ENCODE measurements around the gene SLC2A13. TPM values are rescaled to one million over a fixed set of nuclear protein-coding genes. Genes with fewer than 3 reads are reported as not detected.

Gene SLC2A13
- total and polyA plus RNA-seq, 4 donors: 3.2 to 21.4 (median 7.4) TPM

GRCh38 chr12:40122842-40123241, 17.0 kb upstream of the SLC2A13 start:
- H3K27ac ChIP-seq (ENCODE audit: low read depth in 1 of 2, low read length in 1 of 2): no peak overlapping the region
- no peaks in the 10 kb centered on the region for H3K4me1 ChIP-seq (ENCODE audit: control insufficient read depth in 5 of 5, insufficient read depth in 5 of 5, low read length in 5 of 5)
- no peak for TF ChIP-seq CTCF (IDR thresholded peaks at IDR 0.05; ENCODE audit: control extremely low read depth, extremely low read depth)
- no peaks in the 10 kb centered on the region for H3K36me3 ChIP-seq (ENCODE audit: control insufficient read depth in 4 of 4, insufficient read depth in 4 of 4, low read length in 4 of 4)
- no peak for DNase-seq
- H3K27me3 ChIP-seq (ENCODE audit: control insufficient read depth in 3 of 3, insufficient read depth in 3 of 3, low read length in 2 of 3): no peaks in the 10 kb centered on the region
- H3K4me3 ChIP-seq: no peak overlapping the region
- no peak for ATAC-seq (ENCODE audit: insufficient read depth, low FRiP score)
- H3K9ac ChIP-seq (ENCODE audit: insufficient read depth in 1 of 2, low read length in 2 of 2): no peak overlapping the region
- whole genome bisulfite sequencing, 2 donors: 89 to 93% methylated on average over 1 of the region's 1 CpG
- H3K9me3 ChIP-seq (ENCODE audit: control insufficient read depth in 4 of 4, insufficient read depth in 3 of 4, low read length in 3 of 4): no peaks in the 10 kb centered on the region

- DNase-seq (no peak), ATAC-seq (ENCODE audit: insufficient read depth, low FRiP score) (no peak)
- Histone ChIP-seq H3K4me3 (no peak overlapping the region), H3K27ac (ENCODE audit: low read depth in 1 of 2, low read length in 1 of 2) (no peak overlapping the region), H3K4me1 (ENCODE audit: control insufficient read depth in 5 of 5, insufficient read depth in 5 of 5, low read length in 5 of 5) (no peaks in the 10 kb centered on the region), H3K36me3 (ENCODE audit: control insufficient read depth in 4 of 4, insufficient read depth in 4 of 4, low read length in 4 of 4) (no peaks in the 10 kb centered on the region), H3K9me3 (ENCODE audit: control insufficient read depth in 4 of 4, insufficient read depth in 3 of 4, low read length in 3 of 4) (no peaks in the 10 kb centered on the region), H3K27me3 (ENCODE audit: control insufficient read depth in 3 of 3, insufficient read depth in 3 of 3, low read length in 2 of 3) (no peaks in the 10 kb centered on the region), H3K9ac (ENCODE audit: insufficient read depth in 1 of 2, low read length in 2 of 2) (no peak overlapping the region)
- no peak for TF ChIP-seq CTCF (IDR thresholded peaks at IDR 0.05; ENCODE audit: control extremely low read depth, extremely low read depth)
- WGBS, 2 donors: 72 to 78% methylated on average over 3 of the region's 3 CpGs
These were observed 11.9 kb upstream of the SLC2A13 start for GRCh38 chr12:40117818-40118217.

DNA sequence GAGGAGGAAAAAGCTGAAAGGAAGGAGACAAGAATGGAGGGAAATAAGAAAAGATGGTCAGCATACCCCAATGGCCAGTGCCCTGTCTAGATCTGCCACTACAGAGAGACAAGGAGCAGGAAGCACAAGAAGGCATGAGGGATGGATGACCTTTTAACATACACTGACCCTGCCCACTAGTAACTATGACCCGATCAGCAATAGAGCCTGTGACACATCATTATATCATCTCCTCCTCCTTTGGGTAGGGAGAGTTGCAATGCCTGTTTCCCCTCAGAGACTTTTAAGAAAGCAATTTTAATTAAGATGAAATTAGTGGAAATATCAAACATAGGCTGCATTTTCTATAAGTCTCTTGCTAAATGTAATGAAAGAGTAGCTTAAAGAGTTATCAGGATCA, 4.7 kb upstream of the SLC2A13 start:
- Histone ChIP-seq H3K27ac (ENCODE audit: low read depth in 1 of 2, low read length in 1 of 2) (no peak overlapping the region), H3K9me3 (ENCODE audit: control insufficient read depth in 4 of 4, insufficient read depth in 3 of 4, low read length in 3 of 4) (no peaks in the 10 kb centered on the region), H3K27me3 (ENCODE audit: control insufficient read depth in 3 of 3, insufficient read depth in 3 of 3, low read length in 2 of 3) (no peaks in the 10 kb centered on the region), H3K4me1 (ENCODE audit: control insufficient read depth in 5 of 5, insufficient read depth in 5 of 5, low read length in 5 of 5) (peaks cover 0 to 9% (median 0%) of the 10 kb centered on the region in 5 donors), H3K4me3 (no peak overlapping the region), H3K36me3 (ENCODE audit: control insufficient read depth in 4 of 4, insufficient read depth in 4 of 4, low read length in 4 of 4) (no peaks in the 10 kb centered on the region), H3K9ac (ENCODE audit: insufficient read depth in 1 of 2, low read length in 2 of 2) (no peak overlapping the region)
- DNase-seq (no peak), ATAC-seq (ENCODE audit: insufficient read depth, low FRiP score) (no peak)
- WGBS, 2 donors: 86 to 96% methylated on average over 1 of the region's 1 CpG
- TF ChIP-seq CTCF (IDR thresholded peaks at IDR 0.05; ENCODE audit: control extremely low read depth, extremely low read depth): no peak

Data from lung (tissue), 12 donors.